ENCODE results near the gene KCNJ15.

KCNJ15 gene

GRCh38 chr21:38322311-38322950 is 65.6 kb downstream of the KCNJ15 start:
- H3K4me3 ChIP-seq, result no peak overlapping the region
- in situ Hi-C loops (cut with MboI; ENCODE audit: low sequenced_read_pairs), result no loop called here
- no peaks in the 10 kb centered on the region for H3K36me3 ChIP-seq (replicated peaks)
- no peaks in the 10 kb centered on the region for H3K4me1 ChIP-seq
- no peak for DNase-seq (ENCODE audit: low spot score in 2 of 2)
- no peaks in the 10 kb centered on the region for H3K27me3 ChIP-seq (ENCODE audit: low read depth)
- no peaks in the 10 kb centered on the region for H3K9me3 ChIP-seq

GRCh38 chr21:38323721-38324531 is 67.1 kb downstream of the KCNJ15 start:
- no peaks in the 10 kb centered on the region; the same call in 1 of the 2 replicates for H3K9me3 ChIP-seq
- H3K4me3 ChIP-seq, result no peak overlapping the region
- no peaks in the 10 kb centered on the region for H3K27me3 ChIP-seq (ENCODE audit: low read depth)
- DNase-seq (ENCODE audit: low spot score in 2 of 2), result no peak
- in situ Hi-C loops (cut with MboI; ENCODE audit: low sequenced_read_pairs), result no loop called here
- no peaks in the 10 kb centered on the region for H3K4me1 ChIP-seq
- no peaks in the 10 kb centered on the region for H3K36me3 ChIP-seq (replicated peaks)

GRCh38 chr21:38325216-38325615 is 68.4 kb downstream of the KCNJ15 start:
- Histone ChIP-seq H3K4me1 (no peaks in the 10 kb centered on the region), H3K27me3 (ENCODE audit: low read depth) (no peaks in the 10 kb centered on the region), H3K36me3 (replicated peaks) (no peaks in the 10 kb centered on the region), H3K4me3 (no peak overlapping the region), H3K9me3 (no peaks in the 10 kb centered on the region; the same call in 1 of the 2 replicates)
- DNase-seq (ENCODE audit: low spot score in 2 of 2), result no peak
- in situ Hi-C loops (cut with MboI; ENCODE audit: low sequenced_read_pairs), result no loop called here

- Histone ChIP-seq H3K4me1 (no peaks in the 10 kb centered on the region), H3K36me3 (replicated peaks) (no peaks in the 10 kb centered on the region), H3K4me3 (no peak overlapping the region), H3K9me3 (no peaks in the 10 kb centered on the region; the same call in 1 of the 2 replicates), H3K27me3 (ENCODE audit: low read depth) (no peaks in the 10 kb centered on the region)
- in situ Hi-C loops (cut with MboI; ENCODE audit: low sequenced_read_pairs), result no loop called here
- no peak for DNase-seq (ENCODE audit: low spot score in 2 of 2)
Measured at GRCh38 chr21:38325731-38326420, 69.1 kb downstream of the KCNJ15 start.

- no peaks in the 10 kb centered on the region for H3K36me3 ChIP-seq (replicated peaks)
- H3K4me3 ChIP-seq, result no peak overlapping the region
- no peaks in the 10 kb centered on the region; the same call in 1 of the 2 replicates for H3K9me3 ChIP-seq
- no peaks in the 10 kb centered on the region for H3K27me3 ChIP-seq (ENCODE audit: low read depth)
- no peaks in the 10 kb centered on the region for H3K4me1 ChIP-seq
- in situ Hi-C loops (cut with MboI; ENCODE audit: low sequenced_read_pairs), result no loop called here
- no peak for DNase-seq (ENCODE audit: low spot score in 2 of 2)
Measured at GRCh38 chr21:38326429-38326828, 69.6 kb downstream of the KCNJ15 start.

- Histone ChIP-seq H3K36me3 (replicated peaks) (no peaks in the 10 kb centered on the region), H3K9me3 (no peaks in the 10 kb centered on the region; the same call in 1 of the 2 replicates), H3K4me1 (no peaks in the 10 kb centered on the region), H3K27me3 (ENCODE audit: low read depth) (no peaks in the 10 kb centered on the region), H3K4me3 (no peak overlapping the region)
- in situ Hi-C loops (cut with MboI; ENCODE audit: low sequenced_read_pairs), result no loop called here
- DNase-seq (ENCODE audit: low spot score in 2 of 2), result no peak
Measured at GRCh38 chr21:38326899-38327298, 70.1 kb downstream of the KCNJ15 start.

GRCh38 chr21:38327984-38328383 is 71.2 kb downstream of the KCNJ15 start:
- no peaks in the 10 kb centered on the region for H3K27me3 ChIP-seq (ENCODE audit: low read depth)
- no peaks in the 10 kb centered on the region; the same call in 1 of the 2 replicates for H3K9me3 ChIP-seq
- H3K36me3 ChIP-seq (replicated peaks), result no peaks in the 10 kb centered on the region
- in situ Hi-C loops (cut with MboI; ENCODE audit: low sequenced_read_pairs), result no loop called here
- H3K4me1 ChIP-seq, result no peaks in the 10 kb centered on the region
- no peak overlapping the region for H3K4me3 ChIP-seq
- DNase-seq (ENCODE audit: low spot score in 2 of 2), result no peak

- Histone ChIP-seq H3K4me3 (no peak overlapping the region), H3K9me3 (no peaks in the 10 kb centered on the region; the same call in 1 of the 2 replicates), H3K4me1 (no peaks in the 10 kb centered on the region), H3K36me3 (replicated peaks) (no peaks in the 10 kb centered on the region), H3K27me3 (ENCODE audit: low read depth) (no peaks in the 10 kb centered on the region)
- DNase-seq (ENCODE audit: low spot score in 2 of 2), result no peak
- in situ Hi-C loops (cut with MboI; ENCODE audit: low sequenced_read_pairs), result no loop called here
Measured at GRCh38 chr21:38329162-38329561, 72.4 kb downstream of the KCNJ15 start.

GRCh38 chr21:38330666-38331065 is 73.9 kb downstream of the KCNJ15 start:
- Histone ChIP-seq H3K27me3 (ENCODE audit: low read depth) (no peaks in the 10 kb centered on the region), H3K9me3 (no peaks in the 10 kb centered on the region; the same call in 1 of the 2 replicates), H3K4me1 (no peaks in the 10 kb centered on the region), H3K36me3 (replicated peaks) (no peaks in the 10 kb centered on the region), H3K4me3 (no peak overlapping the region)
- in situ Hi-C loops (cut with MboI; ENCODE audit: low sequenced_read_pairs), result no loop called here
- no peak for DNase-seq (ENCODE audit: low spot score in 2 of 2)

GRCh38 chr21:38333301-38334272 is 76.8 kb downstream of the KCNJ15 start:
- no peak overlapping the region for H3K4me3 ChIP-seq
- H3K27me3 ChIP-seq (ENCODE audit: low read depth), result no peaks in the 10 kb centered on the region
- no peaks in the 10 kb centered on the region for H3K4me1 ChIP-seq
- in situ Hi-C loops (cut with MboI; ENCODE audit: low sequenced_read_pairs), result no loop called here
- no peaks in the 10 kb centered on the region for H3K36me3 ChIP-seq (replicated peaks)
- DNase-seq (ENCODE audit: low spot score in 2 of 2), result no peak
- no peaks in the 10 kb centered on the region; the same call in 1 of the 2 replicates for H3K9me3 ChIP-seq

GRCh38 chr21:38334866-38335265 is 78.1 kb downstream of the KCNJ15 start:
- in situ Hi-C loops (cut with MboI; ENCODE audit: low sequenced_read_pairs), result no loop called here
- DNase-seq (ENCODE audit: low spot score in 2 of 2), result no peak
- H3K4me3 ChIP-seq, result no peak overlapping the region
- H3K4me1 ChIP-seq, result no peaks in the 10 kb centered on the region
- no peaks in the 10 kb centered on the region; the same call in 1 of the 2 replicates for H3K9me3 ChIP-seq
- H3K27me3 ChIP-seq (ENCODE audit: low read depth), result no peaks in the 10 kb centered on the region
- no peaks in the 10 kb centered on the region for H3K36me3 ChIP-seq (replicated peaks)

- no peak for DNase-seq (ENCODE audit: low spot score in 2 of 2)
- H3K36me3 ChIP-seq (replicated peaks), result no peaks in the 10 kb centered on the region
- H3K27me3 ChIP-seq (ENCODE audit: low read depth), result no peaks in the 10 kb centered on the region
- in situ Hi-C loops (cut with MboI; ENCODE audit: low sequenced_read_pairs), result no loop called here
- H3K9me3 ChIP-seq, result no peaks in the 10 kb centered on the region; the same call in 1 of the 2 replicates
- H3K4me1 ChIP-seq, result no peaks in the 10 kb centered on the region
- H3K4me3 ChIP-seq, result no peak overlapping the region
Measured at GRCh38 chr21:38337793-38338192, 81.0 kb downstream of the KCNJ15 start.

GRCh38 chr21:38340131-38340530 is 83.3 kb downstream of the KCNJ15 start:
- Histone ChIP-seq H3K36me3 (replicated peaks) (no peaks in the 10 kb centered on the region), H3K9me3 (no peaks in the 10 kb centered on the region; the same call in 1 of the 2 replicates), H3K4me3 (no peak overlapping the region), H3K4me1 (no peaks in the 10 kb centered on the region), H3K27me3 (ENCODE audit: low read depth) (no peaks in the 10 kb centered on the region)
- in situ Hi-C loops (cut with MboI; ENCODE audit: low sequenced_read_pairs), result no loop called here
- no peak for DNase-seq (ENCODE audit: low spot score in 2 of 2)

All from HAP-1 (cell line).